GM13976 (cell line): ENCODE data around the gene ZCCHC17.
"Not testable (repeated sequence)": the region's sequence is repeated elsewhere in the genome, so short reads cannot be mapped to it uniquely, and the experiment has no call there.

Source experiments
- DNase-seq: peaks from one replicate; pipeline ENCODE4 v3.0.0; 2012; ENCODE audit warnings: low spot score
- in situ Hi-C: fragments of 300-500 bp; cut with MboI; formaldehyde crosslinking; loops from one replicate; pipeline ENCODE4 v1.12.0; 2022; ENCODE audit warnings: low sequenced_read_pairs, mixed read lengths, inconsistent platforms; ENCODE audit not compliant: unreplicated experiment
- TF ChIP-seq, protein P1 (sequence below): IDR thresholded peaks from 2 replicates; pipeline ENCODE4 v1.5.1; 2012; ENCODE audit warnings: borderline replicate concordance, mild to moderate bottlenecking; ENCODE audit not compliant: insufficient read depth; ENCODE audit errors: extremely low read depth, missing control alignments, control extremely low read depth

ZCCHC17 gene

DNA sequence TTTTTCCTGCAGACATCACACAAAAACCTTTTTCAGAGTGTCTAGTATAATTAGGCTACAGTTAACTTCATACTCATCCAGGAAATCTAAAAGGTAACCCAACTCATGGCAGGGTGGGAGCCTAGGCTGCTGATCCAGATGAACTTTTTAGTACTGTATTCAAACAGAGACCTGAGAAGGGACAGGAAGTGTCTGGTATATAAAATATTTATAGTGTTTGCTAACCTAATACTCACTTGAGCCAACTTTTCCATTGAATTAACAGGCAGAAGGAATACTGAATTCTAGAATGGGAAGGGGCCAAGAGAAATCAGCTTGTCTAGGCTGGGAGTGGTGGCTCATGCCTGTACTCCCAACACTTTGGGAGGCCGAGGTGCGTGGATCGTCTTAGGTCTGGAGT, 34.9 kb upstream of the ZCCHC17 start:
- TF ChIP-seq, protein P1, sequence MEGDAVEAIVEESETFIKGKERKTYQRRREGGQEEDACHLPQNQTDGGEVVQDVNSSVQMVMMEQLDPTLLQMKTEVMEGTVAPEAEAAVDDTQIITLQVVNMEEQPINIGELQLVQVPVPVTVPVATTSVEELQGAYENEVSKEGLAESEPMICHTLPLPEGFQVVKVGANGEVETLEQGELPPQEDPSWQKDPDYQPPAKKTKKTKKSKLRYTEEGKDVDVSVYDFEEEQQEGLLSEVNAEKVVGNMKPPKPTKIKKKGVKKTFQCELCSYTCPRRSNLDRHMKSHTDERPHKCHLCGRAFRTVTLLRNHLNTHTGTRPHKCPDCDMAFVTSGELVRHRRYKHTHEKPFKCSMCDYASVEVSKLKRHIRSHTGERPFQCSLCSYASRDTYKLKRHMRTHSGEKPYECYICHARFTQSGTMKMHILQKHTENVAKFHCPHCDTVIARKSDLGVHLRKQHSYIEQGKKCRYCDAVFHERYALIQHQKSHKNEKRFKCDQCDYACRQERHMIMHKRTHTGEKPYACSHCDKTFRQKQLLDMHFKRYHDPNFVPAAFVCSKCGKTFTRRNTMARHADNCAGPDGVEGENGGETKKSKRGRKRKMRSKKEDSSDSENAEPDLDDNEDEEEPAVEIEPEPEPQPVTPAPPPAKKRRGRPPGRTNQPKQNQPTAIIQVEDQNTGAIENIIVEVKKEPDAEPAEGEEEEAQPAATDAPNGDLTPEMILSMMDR = no peak
- no peak for DNase-seq
- in situ Hi-C loops = no loop called here

DNA sequence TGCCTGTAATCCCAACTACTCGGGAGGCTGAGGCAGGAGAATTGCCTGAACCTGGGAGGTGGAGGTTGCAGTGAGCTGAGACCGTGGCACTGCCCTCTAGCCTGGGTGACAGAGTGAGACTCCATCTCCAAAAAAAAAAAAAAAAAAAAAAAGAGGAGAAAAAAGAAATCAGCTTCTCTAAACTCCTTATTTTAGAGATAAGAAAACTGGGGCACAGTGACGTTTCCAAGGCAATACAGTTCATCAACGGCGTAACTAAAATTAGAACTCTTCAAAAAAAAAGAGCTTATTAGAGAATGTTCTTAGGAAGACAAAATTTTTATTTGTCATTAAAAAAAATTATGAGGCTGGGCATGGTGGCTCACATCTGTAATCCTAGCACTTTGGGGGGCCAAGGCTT, 34.4 kb upstream of the ZCCHC17 start:
- DNase-seq, in situ Hi-C loops: not testable (repeated sequence)

DNA sequence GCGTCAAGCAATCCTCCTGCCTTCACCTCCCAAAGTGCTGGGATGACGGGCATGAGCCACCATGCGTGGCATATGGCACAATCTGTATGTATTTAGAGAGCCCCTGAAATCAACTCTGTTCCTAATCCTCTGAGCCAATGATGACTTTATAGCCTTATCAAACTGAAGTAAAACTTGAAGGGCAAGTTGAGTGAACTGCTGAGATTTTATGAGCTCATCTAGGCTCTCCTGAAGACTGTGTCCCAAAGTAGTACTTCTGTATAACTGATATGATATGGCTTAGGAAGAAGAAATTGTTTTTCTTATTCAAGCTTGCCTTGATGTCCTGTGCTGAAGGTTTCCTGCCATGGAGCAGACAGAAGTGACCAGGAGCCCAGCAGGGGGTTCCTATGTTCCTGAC, 33.4 kb upstream of the ZCCHC17 start:
- TF ChIP-seq, protein P1 = no peak
- in situ Hi-C loops = no loop called here
- DNase-seq = no peak

DNA sequence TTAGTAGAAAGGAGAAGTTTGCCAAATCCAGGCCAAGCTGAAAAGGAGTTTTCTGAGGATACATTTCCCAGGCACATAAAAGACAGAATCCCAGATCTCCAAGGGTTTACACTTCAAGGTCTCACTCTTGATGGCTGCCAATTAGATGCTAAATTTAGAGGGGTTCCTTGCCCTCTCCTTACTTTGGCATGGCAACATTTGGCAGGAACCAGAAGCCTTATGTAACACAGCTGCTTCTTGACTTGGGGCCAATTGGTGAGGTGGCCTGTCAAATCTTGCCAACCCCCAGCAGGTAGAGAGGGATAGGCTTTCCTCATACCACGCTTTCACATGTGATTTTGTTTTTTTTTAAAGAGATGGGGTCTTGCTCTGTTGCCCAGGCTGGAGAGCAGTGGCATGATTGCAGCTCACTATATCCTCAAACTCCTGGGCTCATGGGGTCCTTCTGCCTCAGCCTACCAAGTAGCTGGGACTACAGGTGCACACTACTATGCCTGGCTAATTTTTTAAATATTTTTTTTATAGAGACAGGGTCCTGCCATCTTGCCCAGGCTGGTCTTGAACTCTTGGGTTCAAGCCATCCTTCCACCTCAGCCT, 31.9 kb upstream of the ZCCHC17 start:
- in situ Hi-C loops = no loop called here
- no peak for DNase-seq
- TF ChIP-seq, protein P1 = no peak

DNA sequence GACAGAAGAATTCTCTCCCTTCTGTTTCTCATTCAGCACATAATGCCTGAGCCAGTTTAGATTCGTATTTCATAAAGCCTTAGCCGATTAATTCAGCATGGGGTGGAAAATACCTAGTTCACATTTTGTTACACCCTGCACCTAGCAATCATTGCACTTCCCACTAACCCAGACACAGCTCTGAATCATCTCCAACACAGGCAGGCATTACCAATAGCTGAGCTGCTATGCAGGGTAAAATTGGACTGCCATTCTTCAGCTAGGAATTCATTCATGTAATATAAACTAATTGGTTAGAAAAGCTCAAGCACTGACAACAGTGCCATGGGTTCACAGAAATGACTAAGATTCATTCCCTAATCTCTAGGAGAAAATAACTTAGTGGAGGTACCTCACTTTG, 30.3 kb upstream of the ZCCHC17 start:
- in situ Hi-C loops = no loop called here
- DNase-seq = no peak
- TF ChIP-seq, protein P1 = no peak

DNA sequence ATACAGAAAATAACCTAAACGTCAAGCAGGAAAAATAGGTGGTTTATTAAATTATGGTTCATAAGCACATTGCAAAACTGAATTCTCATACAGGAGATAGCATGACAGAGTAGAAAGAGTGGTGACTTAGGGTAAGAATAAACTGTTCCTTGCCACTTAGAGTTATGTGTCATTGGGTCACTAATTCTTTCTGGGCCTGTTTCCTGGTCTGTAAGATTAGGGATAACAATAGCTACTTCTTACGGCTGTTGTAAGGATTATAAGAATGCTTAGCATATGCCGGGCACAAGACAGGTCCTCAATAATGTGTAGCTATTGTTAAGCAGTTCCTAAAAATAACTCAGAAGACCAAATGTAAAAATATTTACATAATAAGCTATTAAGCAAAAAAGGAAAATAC, 24.5 kb upstream of the ZCCHC17 start:
- in situ Hi-C loops = no loop called here
- TF ChIP-seq, protein P1 = no peak
- DNase-seq = no peak

DNA sequence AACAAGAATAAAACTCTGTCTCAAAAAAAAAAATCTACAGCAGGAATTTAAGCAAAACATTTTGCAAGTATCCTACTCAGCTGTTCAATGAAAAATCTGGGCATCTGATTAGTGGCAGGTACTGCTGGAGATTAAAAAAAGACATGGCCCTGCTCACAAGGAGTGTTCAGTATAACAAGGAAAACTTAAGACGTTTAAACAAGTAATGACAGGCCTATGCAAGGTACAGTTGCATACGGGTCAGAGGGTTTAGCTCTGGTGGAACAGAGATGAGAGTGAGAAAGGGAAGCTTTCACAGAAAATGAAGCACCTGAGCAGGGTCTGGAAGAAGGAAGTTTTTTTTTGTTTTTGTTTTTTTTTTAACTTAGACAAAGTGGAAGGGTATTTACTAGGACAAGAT, 23.2 kb upstream of the ZCCHC17 start:
- in situ Hi-C loops = no loop called here
- DNase-seq = no peak
- TF ChIP-seq, protein P1 = no peak

DNA sequence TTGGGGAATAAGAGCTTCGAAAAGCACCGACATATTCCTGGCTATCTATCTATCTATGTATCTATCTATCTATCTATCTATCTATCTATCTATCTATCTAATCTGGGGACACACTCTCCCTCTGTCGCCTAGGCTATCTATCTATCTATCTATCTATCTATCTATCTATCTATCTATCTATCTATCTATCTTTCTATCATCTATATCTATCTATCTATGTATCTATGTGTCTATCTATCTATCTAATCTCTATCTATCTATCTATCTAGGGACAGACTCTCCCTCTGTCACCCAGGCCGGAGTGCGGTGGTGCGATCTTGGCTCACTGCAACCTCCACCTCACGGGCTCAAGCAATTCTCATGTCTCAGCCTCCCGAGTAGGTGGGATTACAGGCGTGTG, 14.4 kb upstream of the ZCCHC17 start:
- in situ Hi-C loops, DNase-seq: not testable (repeated sequence)

DNA sequence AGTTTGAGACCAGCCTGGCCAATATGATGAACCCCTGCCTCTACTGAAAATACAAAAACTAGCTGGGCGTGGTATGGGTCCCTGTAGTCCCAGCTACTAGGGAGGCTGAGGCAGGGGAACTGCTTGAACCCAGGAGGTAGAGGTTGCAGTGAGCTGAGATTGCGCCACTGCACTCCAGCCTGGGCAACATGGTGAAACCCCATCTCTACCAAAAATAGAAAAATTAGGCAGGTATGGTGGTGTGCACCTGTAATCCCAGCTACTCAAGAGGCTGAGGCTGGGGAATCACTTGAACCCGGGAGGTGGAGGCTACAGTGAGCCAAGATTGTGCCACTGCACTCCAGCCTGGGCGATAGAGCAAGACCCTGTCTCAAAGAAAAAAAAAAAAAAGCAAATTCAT, 9.0 kb upstream of the ZCCHC17 start:
- DNase-seq, in situ Hi-C loops: not testable (repeated sequence)
